Brain microvascular endothelial cell (primary cell): Measurements from ENCODE around the gene ALDOC.

ENCODE experiments used
- DNase-seq: peaks from one replicate; pipeline ENCODE4 v3.0.0-alpha.2; 2020
- H3K27ac ChIP-seq: fragments of 250-450 bp; sonication (Bioruptor Pico); 2 replicates; pipeline ENCODE4 v1.5.1; 2020; ENCODE audit warnings: mild to moderate bottlenecking, moderate library complexity
- H3K27me3 ChIP-seq: fragments of 250-450 bp; sonication (Bioruptor Pico); replicated peaks from 2 replicates; pipeline ENCODE4 v1.5.1; 2020; ENCODE audit warnings: mild to moderate bottlenecking
- H3K36me3 ChIP-seq: fragments of 250-450 bp; sonication (Bioruptor Pico); replicated peaks from 2 replicates; pipeline ENCODE4 v1.5.1; 2020; ENCODE audit warnings: mild to moderate bottlenecking
- H3K4me3 ChIP-seq: 2 replicates; pipeline ENCODE4 v1.5.1; 2011; ENCODE audit warnings: low read depth, mild to moderate bottlenecking, control low read depth, low read length, moderate library complexity
- in situ Hi-C: cut with HindIII; loops from 2 replicates; pipeline ENCODE4 v1.10.0; 2017; ENCODE audit warnings: low sequenced_read_pairs, low pct_ligation_motif_present
- TF ChIP-seq, protein P1 (sequence below): IDR thresholded peaks from 2 replicates; pipeline ENCODE4 v1.5.1; 2011; ENCODE audit warnings: low read depth, mild to moderate bottlenecking, moderate library complexity, low read length, control low read depth, inconsistent platforms; ENCODE audit errors: missing control alignments

ALDOC gene

DNA sequence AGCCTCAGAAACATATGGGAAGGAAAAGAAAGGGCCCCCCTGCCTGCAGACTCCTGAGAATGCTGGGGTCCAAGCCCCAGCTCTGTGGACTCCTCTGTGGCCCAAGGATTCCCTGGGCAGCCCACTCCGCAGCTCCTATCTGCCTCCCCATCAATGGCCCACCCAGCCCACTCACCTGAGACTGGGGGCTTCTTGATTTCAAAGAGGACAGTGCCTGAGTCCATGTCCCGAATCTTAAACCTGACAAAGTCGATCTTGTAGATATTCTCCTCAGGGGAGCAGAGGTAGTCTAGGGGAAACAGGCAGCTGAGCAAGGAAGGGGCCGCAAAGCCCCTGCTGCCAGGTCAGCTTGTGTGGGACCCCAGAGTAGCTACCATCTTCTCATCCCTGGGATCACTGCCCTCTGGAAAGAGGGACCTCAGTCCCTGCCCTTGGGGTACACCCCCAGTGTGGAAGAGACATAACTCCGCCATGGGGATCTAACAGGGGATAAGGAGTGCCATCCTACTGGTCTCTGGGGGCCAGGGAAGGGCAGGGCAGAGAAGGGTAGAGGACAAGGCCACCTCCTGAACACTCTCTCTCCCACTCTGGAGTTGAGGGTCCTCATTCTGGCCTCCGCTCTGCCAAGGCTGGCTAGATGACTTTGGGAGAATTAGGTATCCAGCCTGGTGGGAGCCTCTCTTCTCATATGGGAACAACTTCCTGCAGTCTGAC is 28.1 kb downstream of the ALDOC start:
- in situ Hi-C loops: no loop called here
- TF ChIP-seq, protein P1, sequence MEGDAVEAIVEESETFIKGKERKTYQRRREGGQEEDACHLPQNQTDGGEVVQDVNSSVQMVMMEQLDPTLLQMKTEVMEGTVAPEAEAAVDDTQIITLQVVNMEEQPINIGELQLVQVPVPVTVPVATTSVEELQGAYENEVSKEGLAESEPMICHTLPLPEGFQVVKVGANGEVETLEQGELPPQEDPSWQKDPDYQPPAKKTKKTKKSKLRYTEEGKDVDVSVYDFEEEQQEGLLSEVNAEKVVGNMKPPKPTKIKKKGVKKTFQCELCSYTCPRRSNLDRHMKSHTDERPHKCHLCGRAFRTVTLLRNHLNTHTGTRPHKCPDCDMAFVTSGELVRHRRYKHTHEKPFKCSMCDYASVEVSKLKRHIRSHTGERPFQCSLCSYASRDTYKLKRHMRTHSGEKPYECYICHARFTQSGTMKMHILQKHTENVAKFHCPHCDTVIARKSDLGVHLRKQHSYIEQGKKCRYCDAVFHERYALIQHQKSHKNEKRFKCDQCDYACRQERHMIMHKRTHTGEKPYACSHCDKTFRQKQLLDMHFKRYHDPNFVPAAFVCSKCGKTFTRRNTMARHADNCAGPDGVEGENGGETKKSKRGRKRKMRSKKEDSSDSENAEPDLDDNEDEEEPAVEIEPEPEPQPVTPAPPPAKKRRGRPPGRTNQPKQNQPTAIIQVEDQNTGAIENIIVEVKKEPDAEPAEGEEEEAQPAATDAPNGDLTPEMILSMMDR: no peak
- no peak overlapping the region for H3K27ac ChIP-seq
- no peak for DNase-seq
- no peaks in the 10 kb centered on the region for H3K27me3 ChIP-seq
- peaks cover under 1% of the 10 kb centered on the region for H3K36me3 ChIP-seq
- H3K4me3 ChIP-seq: no peak overlapping the region

DNA sequence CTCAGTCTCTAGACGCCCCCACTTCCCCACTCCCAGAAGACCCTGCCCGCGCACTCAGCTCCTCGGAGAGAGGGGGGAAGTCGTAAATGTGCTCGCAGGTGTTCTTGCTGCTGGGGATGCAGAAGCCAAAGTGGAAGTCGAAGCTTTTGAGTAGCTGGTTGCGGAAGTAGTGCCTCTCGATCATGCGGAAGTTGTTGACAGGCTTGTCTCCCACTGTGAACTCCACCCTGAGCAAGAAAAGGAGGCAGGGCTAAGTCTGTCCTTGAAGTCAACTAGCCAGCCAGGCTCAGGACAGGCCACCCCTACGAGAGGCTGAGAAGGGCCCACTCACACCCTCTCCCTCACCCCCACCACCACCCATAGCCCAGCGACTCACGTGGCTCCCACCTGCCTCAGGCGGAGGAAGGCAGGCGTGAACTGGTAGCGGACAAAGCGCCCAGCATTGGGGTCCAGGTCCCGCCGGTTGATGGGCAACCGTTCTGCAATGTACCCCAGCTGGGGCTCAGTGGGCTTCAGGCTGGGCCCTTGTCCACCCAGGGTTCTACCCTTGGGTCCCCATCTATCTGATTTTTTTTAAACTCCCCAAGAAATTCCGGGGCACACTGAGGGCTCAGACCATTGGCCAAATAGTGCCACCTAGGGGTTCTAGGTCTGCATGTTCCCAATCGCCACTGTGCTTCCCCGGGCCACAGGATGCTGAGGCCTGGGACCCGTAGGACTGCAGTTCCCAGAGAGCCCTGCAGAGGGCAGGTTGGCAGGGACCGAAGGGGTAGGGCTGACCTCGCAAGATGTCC is 28.9 kb downstream of the ALDOC start:
- peak; percentile 60 for DNase-seq
- TF ChIP-seq, protein P1: peak; percentile 96
- Histone ChIP-seq H3K27ac (no peak overlapping the region), H3K4me3 (no peak overlapping the region), H3K36me3 (no peaks in the 10 kb centered on the region), H3K27me3 (no peaks in the 10 kb centered on the region)
- in situ Hi-C loops: no loop called here

DNA sequence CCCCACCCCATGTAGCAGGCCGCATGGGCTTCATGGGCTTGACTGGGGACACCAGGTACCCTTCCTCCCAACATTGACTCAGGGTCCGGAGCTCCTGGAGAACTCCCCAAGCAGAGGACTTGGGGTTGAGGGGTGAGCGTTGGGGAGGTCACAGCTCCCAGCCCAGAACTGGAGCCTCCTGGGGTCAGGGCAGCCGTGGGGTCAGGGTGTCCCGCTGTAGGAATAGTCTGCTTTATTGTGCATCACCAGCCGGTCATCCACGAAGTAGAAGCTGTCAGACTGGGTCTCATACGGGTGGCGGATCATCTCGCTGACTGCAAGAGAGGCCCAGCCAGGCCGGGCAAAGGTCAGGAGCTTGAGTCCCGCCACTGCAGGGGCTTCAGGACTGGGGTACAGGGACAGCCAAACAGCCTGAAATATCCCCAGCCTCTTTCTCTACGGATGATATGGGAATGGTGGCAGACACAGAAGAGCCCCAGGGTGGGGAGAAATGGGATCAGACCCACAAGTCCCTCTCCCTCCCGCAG is 29.5 kb downstream of the ALDOC start:
- Histone ChIP-seq H3K36me3 (no peaks in the 10 kb centered on the region), H3K27me3 (no peaks in the 10 kb centered on the region), H3K27ac (no peak overlapping the region), H3K4me3 (no peak overlapping the region)
- in situ Hi-C loops: no loop called here
- TF ChIP-seq, protein P1: no peak
- DNase-seq: no peak

DNA sequence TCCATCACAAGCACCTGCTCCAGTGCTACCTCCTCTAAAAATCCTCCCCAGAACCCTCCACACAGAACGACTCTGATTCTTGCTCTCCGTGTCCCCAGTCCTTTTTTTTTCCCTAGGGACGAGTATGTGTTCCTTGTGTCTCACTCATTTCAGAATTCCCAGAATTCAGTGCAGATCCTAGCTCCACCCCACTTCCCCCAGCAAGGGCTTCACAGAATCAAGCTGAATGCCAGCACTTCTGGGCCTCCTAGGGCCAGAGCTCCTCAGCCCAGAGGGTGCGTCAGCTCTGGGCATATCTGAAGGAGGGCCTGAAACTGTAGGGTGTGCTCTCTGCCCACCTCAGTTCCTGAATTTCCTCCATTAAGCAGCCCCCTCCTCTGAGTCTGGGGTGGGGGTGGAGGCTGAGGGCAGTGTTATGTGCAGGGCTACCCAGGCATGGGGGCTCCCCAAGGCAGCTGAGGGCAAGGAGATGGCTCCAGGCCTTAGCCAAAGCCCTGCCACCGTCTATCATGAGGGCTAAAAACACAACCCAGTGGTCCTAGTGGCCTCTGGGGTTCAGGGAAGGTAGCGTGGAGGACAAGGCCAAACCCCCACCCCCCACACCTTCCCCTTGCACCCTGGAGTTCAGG is 30.8 kb downstream of the ALDOC start:
- TF ChIP-seq, protein P1: no peak
- Histone ChIP-seq H3K27me3 (no peaks in the 10 kb centered on the region), H3K27ac (no peak overlapping the region), H3K4me3 (no peak overlapping the region), H3K36me3 (no peaks in the 10 kb centered on the region)
- in situ Hi-C loops: no loop called here
- no peak for DNase-seq

DNA sequence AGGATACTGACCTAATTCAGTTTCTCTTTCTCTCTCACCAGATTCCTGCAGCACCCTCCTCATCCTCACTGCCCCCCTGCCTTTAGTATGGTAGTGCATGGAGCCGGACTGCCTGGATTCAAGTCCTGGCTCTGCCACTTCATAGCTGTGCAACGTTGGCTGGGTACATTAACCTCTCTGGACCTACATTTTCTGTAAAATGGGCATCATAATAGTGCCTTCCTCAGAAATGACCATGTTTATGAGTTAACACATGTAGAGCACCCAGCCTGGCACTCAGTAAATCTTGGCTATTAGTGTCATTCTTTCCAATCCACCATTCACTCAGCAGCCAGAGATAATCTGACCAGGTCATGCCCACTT is 31.6 kb downstream of the ALDOC start:
- Histone ChIP-seq H3K4me3 (no peak overlapping the region), H3K36me3 (no peaks in the 10 kb centered on the region), H3K27me3 (no peaks in the 10 kb centered on the region), H3K27ac (no peak overlapping the region)
- TF ChIP-seq, protein P1: no peak
- DNase-seq: no peak
- in situ Hi-C loops: no loop called here
